Spleen (tissue), 7 donors: ENCODE data around the gene LSS.

Experiments
- POLR2A ChIP-seq, 3 donors: fragments of 450-650 bp; IDR thresholded peaks; one replicate each; pipeline ENCODE4 v1.5.1; 2017; ENCODE audit warnings: antibody characterized with exemption in 3 of 3, mild to moderate bottlenecking in 1 of 3
- POLR2AphosphoS5 ChIP-seq, 3 donors: sonication (generic); formaldehyde crosslinking; IDR thresholded peaks; one replicate each; pipeline ENCODE4 v1.5.1; 2017; ENCODE audit warnings: antibody characterized with exemption in 3 of 3
- TF ChIP-seq, protein P1 (sequence below), 11 experiments: fragments of 200-600 bp in 7 of 11; fragments of 450-650 bp in 4 of 11; sonication (generic) in 4 of 11; IDR thresholded peaks in 8 of 11; conservative IDR thresholded peaks in 3 of 11; 1 replicate in 7 of 11; 2 replicates in 4 of 11; pipeline versions ENCODE4 v1.4.0 to v1.8.0; 2016 to 2021; ENCODE audit warnings: antibody characterized with exemption in 11 of 11, inconsistent platforms in 4 of 11, mild to moderate bottlenecking in 1 of 11
- donor health status: DM: no; HTN: no; CAD: no; lungs with moderate emphysema.
- donor health status: DM: no; HTN: no; CAD: no.
- donor health status: DM: no; HTN: no; CAD: no.

DNA sequence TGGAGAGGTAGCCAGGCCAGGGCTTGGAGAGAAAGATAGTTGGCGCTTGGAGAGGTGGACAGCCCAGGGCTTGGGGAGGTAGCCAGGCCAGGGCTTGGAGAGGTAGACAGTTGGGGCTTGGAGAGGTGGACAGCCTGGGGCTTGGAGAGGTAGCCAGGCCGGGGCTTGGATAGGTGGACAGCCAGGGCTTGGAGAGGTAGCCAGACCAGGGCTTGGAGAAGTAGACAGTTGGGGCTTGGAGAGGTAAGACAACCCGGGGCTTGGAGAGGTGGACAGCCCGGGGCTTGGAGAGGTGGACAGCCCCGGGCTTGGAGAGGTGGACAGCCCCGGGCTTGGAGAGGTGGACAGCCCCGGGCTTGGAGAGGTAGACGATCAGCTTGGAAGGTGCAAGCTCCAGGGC is 7.7 kb downstream of the LSS start:
- TF ChIP-seq, protein P1, sequence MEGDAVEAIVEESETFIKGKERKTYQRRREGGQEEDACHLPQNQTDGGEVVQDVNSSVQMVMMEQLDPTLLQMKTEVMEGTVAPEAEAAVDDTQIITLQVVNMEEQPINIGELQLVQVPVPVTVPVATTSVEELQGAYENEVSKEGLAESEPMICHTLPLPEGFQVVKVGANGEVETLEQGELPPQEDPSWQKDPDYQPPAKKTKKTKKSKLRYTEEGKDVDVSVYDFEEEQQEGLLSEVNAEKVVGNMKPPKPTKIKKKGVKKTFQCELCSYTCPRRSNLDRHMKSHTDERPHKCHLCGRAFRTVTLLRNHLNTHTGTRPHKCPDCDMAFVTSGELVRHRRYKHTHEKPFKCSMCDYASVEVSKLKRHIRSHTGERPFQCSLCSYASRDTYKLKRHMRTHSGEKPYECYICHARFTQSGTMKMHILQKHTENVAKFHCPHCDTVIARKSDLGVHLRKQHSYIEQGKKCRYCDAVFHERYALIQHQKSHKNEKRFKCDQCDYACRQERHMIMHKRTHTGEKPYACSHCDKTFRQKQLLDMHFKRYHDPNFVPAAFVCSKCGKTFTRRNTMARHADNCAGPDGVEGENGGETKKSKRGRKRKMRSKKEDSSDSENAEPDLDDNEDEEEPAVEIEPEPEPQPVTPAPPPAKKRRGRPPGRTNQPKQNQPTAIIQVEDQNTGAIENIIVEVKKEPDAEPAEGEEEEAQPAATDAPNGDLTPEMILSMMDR (IDR thresholded peaks at IDR 0.05 in 8 of 11, conservative IDR thresholded peaks at IDR 0.05 in 3 of 11) = no peak
- TF ChIP-seq POLR2AphosphoS5 (IDR thresholded peaks at IDR 0.05) = no peak
- TF ChIP-seq POLR2A (IDR thresholded peaks at IDR 0.05) = no peak
